K562 (cell line): ENCODE measurements around the gene ABCC5. TPM values are rescaled to one million over a fixed set of nuclear protein-coding genes. Genes with fewer than 3 reads are reported as not detected.

Experiments
- ATAC-seq: fragments of 200-7000 bp; cut with Tn5 transposase; 3 replicates; pipeline ENCODE4 v1.9.1; 2020; ENCODE audit warnings: moderate library complexity
- BruUV-seq: library from RNA; stranded (reverse); fragments of 400-500 nt; replicated peaks from 2 replicates; lab custom pipeline; 2021; lab: Mats Ljungman, UMichigan
- CTCF ChIA-PET: fragments of 300-600 bp; formaldehyde crosslinking; extraction: SDS; loops from one replicate; lab custom pipeline; 2021; ENCODE audit warnings: low intra/inter-chr PET ratio; lab: Yijun Ruan, JAX
- POLR2A ChIA-PET: fragments of 300-600, 350-650 bp; sonication (Branson Sonifier 250); formaldehyde crosslinking; extraction: SDS; loops from one replicate; lab custom pipeline; 2021; ENCODE audit warnings: antibody characterized with exemption, inconsistent platforms; lab: Yijun Ruan, JAX
- DNase-seq, 4 experiments: peaks; one replicate each; pipeline versions ENCODE4 v3.0.0 to v3.0.0-alpha.2; 2011 to 2018; ENCODE audit warnings: low spot score in 3 of 4, mixed read lengths in 3 of 4; ENCODE audit errors: extremely low read depth in 1 of 4
- FAIRE-seq: peaks from 2 replicates; lab custom pipeline; 2011; peaks lifted over from hg19 to GRCh38; lab: Jason Lieb, UNC
- H2AFZ ChIP-seq: 2 replicates; pipeline ENCODE4 v1.6.0; 2011; ENCODE audit warnings: low read depth, low read length, control low read depth, inconsistent platforms
- H3K27ac ChIP-seq: fragments of 200-600 bp; 3 replicates; pipeline ENCODE4 v1.8.0; 2011; ENCODE audit warnings: low read depth, mild to moderate bottlenecking, control low read depth, inconsistent platforms, low read length, moderate library complexity, mixed read lengths; ENCODE audit errors: extremely low read depth
- H3K27me3 ChIP-seq, 2 experiments: fragments of 300-600 bp in 1 of 2; 2 replicates in 1 of 2; 3 replicates in 1 of 2; pipeline versions ENCODE4 v1.6.0 to v1.8.0; 2011; ENCODE audit warnings: inconsistent platforms in 2 of 2, low read length in 2 of 2, mild to moderate bottlenecking in 1 of 2, mixed read lengths in 1 of 2, moderate library complexity in 1 of 2; ENCODE audit not compliant: control insufficient read depth in 2 of 2, insufficient read depth in 2 of 2
- H3K36me3 ChIP-seq: fragments of 300-600 bp; 3 replicates; pipeline ENCODE4 v1.8.0; 2011; ENCODE audit warnings: mild to moderate bottlenecking, low read length, inconsistent platforms; ENCODE audit not compliant: control insufficient read depth, insufficient read depth
- H3K4me1 ChIP-seq, 2 experiments: fragments of 200-600 bp in 1 of 2; replicated peaks in 1 of 2; 2 replicates in 1 of 2; 3 replicates in 1 of 2; pipeline versions ENCODE4 v1.5.1 to v1.8.0; 2011; ENCODE audit warnings: inconsistent platforms in 2 of 2, low read length in 2 of 2, mild to moderate bottlenecking in 1 of 2, mixed read lengths in 1 of 2, moderate library complexity in 1 of 2; ENCODE audit not compliant: control insufficient read depth in 2 of 2, insufficient read depth in 2 of 2
- H3K4me2 ChIP-seq: 2 replicates; pipeline ENCODE4 v1.6.1; 2011; ENCODE audit warnings: low read length, control low read depth, inconsistent platforms, mixed read lengths; ENCODE audit not compliant: insufficient read depth
- H3K4me3 ChIP-seq: fragments of 200-600 bp; sonication (generic), shearing (Covaris generic); 2 replicates; pipeline ENCODE4 v1.5.1; 2016; ENCODE audit warnings: control low read depth, inconsistent platforms
- H3K79me2 ChIP-seq: fragments of 200-600 bp; 3 replicates; pipeline ENCODE4 v1.8.0; 2011; ENCODE audit warnings: low read length, inconsistent platforms; ENCODE audit not compliant: control insufficient read depth, insufficient read depth
- H3K9ac ChIP-seq, 2 experiments: 2 replicates each; pipeline versions ENCODE4 v1.6.0 to v1.6.1; 2011; ENCODE audit warnings: low read depth in 2 of 2, low read length in 2 of 2, control low read depth in 1 of 2, inconsistent platforms in 1 of 2, mild to moderate bottlenecking in 1 of 2, mixed read lengths in 1 of 2; ENCODE audit not compliant: insufficient read depth in 1 of 2
- H3K9me1 ChIP-seq: one replicate; pipeline ENCODE4 v1.6.0; 2011; ENCODE audit warnings: inconsistent platforms, mild to moderate bottlenecking, low read length, moderate library complexity; ENCODE audit not compliant: control insufficient read depth, insufficient read depth
- H3K9me3 ChIP-seq: replicated peaks from 2 replicates; pipeline ENCODE4 v1.5.1; 2011; ENCODE audit warnings: low read depth, low read length, inconsistent platforms; ENCODE audit not compliant: control insufficient read depth, insufficient read depth
- H4K20me1 ChIP-seq: replicated peaks from 2 replicates; pipeline ENCODE4 v1.6.1; 2011; ENCODE audit warnings: low read length, inconsistent platforms, mixed read lengths; ENCODE audit not compliant: control insufficient read depth, insufficient read depth
- FOXM1 ChIP-seq, 2 experiments: fragments of 450-650 bp in 1 of 2; sonication (generic) in 1 of 2; formaldehyde crosslinking in 1 of 2; IDR thresholded peaks; 2 replicates each; pipeline versions ENCODE4 v1.6.1 to v1.9.0; 2017 to 2022; ENCODE audit warnings: low read depth in 2 of 2, mild to moderate bottlenecking in 2 of 2, missing genetic modification reagents in 1 of 2, moderate library complexity in 1 of 2
- GATAD2A ChIP-seq: fragments of 450-650 bp; IDR thresholded peaks from 2 replicates; pipeline ENCODE4 v1.6.1; 2017
- JUND ChIP-seq, 2 experiments: IDR thresholded peaks; 2 replicates in 1 of 2; 3 replicates in 1 of 2; pipeline ENCODE4 v1.6.1; 2011; ENCODE audit warnings: borderline replicate concordance in 2 of 2, low read depth in 2 of 2, low read length in 2 of 2, improper control_type of control experiment in 1 of 2, missing biosample characterization in 1 of 2, missing genetic modification characterization in 1 of 2, missing genetic modification reagents in 1 of 2
- MXI1 ChIP-seq: IDR thresholded peaks from 2 replicates; pipeline ENCODE4 v1.6.1; 2011; ENCODE audit warnings: low read depth, mild to moderate bottlenecking, improper control_type of control experiment, low read length
- SIRT6 ChIP-seq: IDR thresholded peaks from one replicate; pipeline ENCODE4 v1.6.1; 2012; ENCODE audit warnings: low read depth, mild to moderate bottlenecking, control low read depth, inconsistent platforms, low read length, moderate library complexity
- ZBTB8A ChIP-seq: fragments of 450-650 bp; IDR thresholded peaks from 2 replicates; pipeline ENCODE4 v1.6.1; 2018; ENCODE audit warnings: mild to moderate bottlenecking, moderate library complexity; ENCODE audit not compliant: partially characterized antibody
- ZFPM2 ChIP-seq: fragments of 250-450 bp; sonication (Bioruptor Pico); IDR thresholded peaks from 2 replicates; pipeline ENCODE4 v1.5.1; 2022; ENCODE audit warnings: mild to moderate bottlenecking
- ZNF134 ChIP-seq: fragments of 250-450 bp; sonication (Bioruptor Pico); conservative IDR thresholded peaks from 2 replicates; pipeline ENCODE4 v1.4.0; 2020
- ZNF639 ChIP-seq, 2 experiments: fragments of 200-800 bp in 1 of 2; sonication (Bioruptor generic) in 1 of 2; sonication (generic) in 1 of 2; formaldehyde crosslinking in 1 of 2; IDR thresholded peaks in 1 of 2; conservative IDR thresholded peaks in 1 of 2; 2 replicates each; pipeline versions ENCODE4 v1.5.0 to v1.6.1; 2016 to 2020; ENCODE audit warnings: missing compliant biosample characterization in 1 of 2, missing genetic modification characterization in 1 of 2, missing genetic modification reagents in 1 of 2
- ZNF778 ChIP-seq: fragments of 450-650 bp; formaldehyde crosslinking; IDR thresholded peaks from 2 replicates; pipeline ENCODE4 v1.4.0; 2020; ENCODE audit warnings: mild to moderate bottlenecking, moderate library complexity
- WGBS: fragments of 100-300 bp; shearing (Covaris generic); methylation state at CpG from one replicate; pipeline ENCODE4 v1.1.6; 2016; ENCODE audit warnings: low coverage, mixed read lengths; ENCODE audit not compliant: insufficient coverage; ENCODE audit errors: missing lambda C conversion rate; 5-methylcytosine and 5-hydroxymethylcytosine counted together
- in situ Hi-C: fragments of 300-500 bp; cut with MboI; formaldehyde crosslinking; loops from 4 replicates; pipeline ENCODE4 v1.15.0; 2018; ENCODE audit warnings: inconsistent platforms, mixed read lengths
- intact Hi-C: fragments of 100-400 bp; cut with micrococcal nuclease; formaldehyde crosslinking; loops from 2 replicates; pipeline ENCODE4 v1.14.2; 2022
- polyA plus RNA-seq, 8 experiments: library from polyadenylated mRNA; depleted of rRNA in 4 of 8; stranded (reverse) in 5 of 8; unstranded in 3 of 8; fragments of >200 nt; fragmentation: Nextera tagmentation in 2 of 8; fragmentation: Illumina TruSeq in 1 of 8; extraction: Ambion mirVana in 2 of 8; extraction: Trizol in 1 of 8; gene quantifications; 2 replicates each; pipeline versions ENCODE4 v1.2.1 to v1.2.3, GENCODE V29; 2011 to 2014; ENCODE audit warnings: inconsistent platforms in 1 of 8, missing spikeins in 1 of 8
- total RNA-seq, 7 experiments: library from RNA; depleted of rRNA in 6 of 7; stranded (reverse); fragments of >200 nt in 6 of 7; fragmentation: Illumina TruSeq in 2 of 7; extraction: Trizol in 2 of 7; gene quantifications; 2 replicates each; pipeline versions ENCODE4 v1.2.1 to v1.2.3, GENCODE V29; 2011 to 2021; ENCODE audit warnings: low replicate concordance in 1 of 7

The ABCC5 gene
- total and polyA plus RNA-seq, 9 of the 15 experiments (the other 6 are each of a cell fraction or from before 2014, with no cell fraction given): 22.0 to 53.0 (median 41.9) TPM

- CTCF ChIA-PET: no interaction called here
These were observed 54.9 kb downstream of the ABCC5 start for GRCh38 chr3:183962807-183963206.

More at GRCh38 chr3:183962807-183963206, 54.9 kb downstream of the ABCC5 start:
- intact Hi-C loops (no loop called here), in situ Hi-C loops (no loop called here)
- ATAC-seq (no peak), DNase-seq (no peak), FAIRE-seq (no peak)
- Histone ChIP-seq H3K4me3 (no peak overlapping the region), H2AFZ (no peak overlapping the region), H3K4me1 (no peaks in the 10 kb centered on the region; a peak in 1 of 5 replicates), H3K4me2 (no peak overlapping the region), H3K9ac (no peak overlapping the region), H3K9me3 (peaks cover 4% of the 10 kb centered on the region), H3K36me3 (peaks cover 98% of the 10 kb centered on the region), H3K27ac (no peak overlapping the region), H3K27me3 (no peaks in the 10 kb centered on the region; a peak in 1 of 5 replicates), H3K9me1 (no peaks in the 10 kb centered on the region), H3K79me2 (no peaks in the 10 kb centered on the region), H4K20me1 (no peaks in the 10 kb centered on the region)
- WGBS: 94% methylated on average over 3 of the region's 3 CpGs
- BruUV-seq: no TSS peak
- no peak for TF ChIP-seq ZNF639 (CRISPR knock-in tag; conservative IDR thresholded peaks at IDR 0.05 in 1 of 2, IDR thresholded peaks at IDR 0.05 in 1 of 2)
- TF ChIP-seq GATAD2A: no peak
- TF ChIP-seq JUND (IDR thresholded peaks at IDR 0.05; ENCODE audit: borderline replicate concordance, low read depth, low read length): no peak
- TF ChIP-seq JUND (tag; IDR thresholded peaks at IDR 0.05; ENCODE audit: borderline replicate concordance, low read depth, low read length): no peak
- no peak for TF ChIP-seq ZNF134 (CRISPR knock-in tag)
- no peak for TF ChIP-seq ZNF778
- no peak for TF ChIP-seq MXI1
- TF ChIP-seq ZFPM2 (CRISPR knock-in tag): no peak
- no peak for TF ChIP-seq ZBTB8A
- TF ChIP-seq FOXM1 (IDR thresholded peaks at IDR 0.05; ENCODE audit: low read depth): no peak
- no peak for TF ChIP-seq FOXM1 (CRISPR knock-in tag; IDR thresholded peaks at IDR 0.05; ENCODE audit: low read depth)
- no peak for TF ChIP-seq SIRT6
- POLR2A ChIA-PET: interaction anchor here (0.7 to 1.0 kb wide), 3 partner anchors 10 to 73 kb away, joined by 3 read pairs; no protein-coding TSS in a partner anchor
